Ovary (tissue), 3 donors: ENCODE data around the gene AFG1L.

Experiments
- EP300 ChIP-seq: sonication (generic); formaldehyde crosslinking; IDR thresholded peaks from one replicate; pipeline ENCODE4 v1.6.1; 2017; ENCODE audit warnings: antibody characterized with exemption
- POLR2A ChIP-seq: fragments of 450-650 bp; IDR thresholded peaks from one replicate; pipeline ENCODE4 v1.6.1; 2017; ENCODE audit warnings: antibody characterized with exemption, mild to moderate bottlenecking, moderate library complexity
- TF ChIP-seq, protein P1 (sequence below), 3 donors: fragments of 450-650 bp in 2 of 3; fragments of 200-600 bp in 1 of 3; IDR thresholded peaks; one replicate each; pipeline versions ENCODE4 v1.5.1 to v1.8.0; 2016 to 2022; ENCODE audit warnings: antibody characterized with exemption in 3 of 3, mild to moderate bottlenecking in 1 of 3
- donor health status: DM: no; HTN: no; CAD: no.

DNA sequence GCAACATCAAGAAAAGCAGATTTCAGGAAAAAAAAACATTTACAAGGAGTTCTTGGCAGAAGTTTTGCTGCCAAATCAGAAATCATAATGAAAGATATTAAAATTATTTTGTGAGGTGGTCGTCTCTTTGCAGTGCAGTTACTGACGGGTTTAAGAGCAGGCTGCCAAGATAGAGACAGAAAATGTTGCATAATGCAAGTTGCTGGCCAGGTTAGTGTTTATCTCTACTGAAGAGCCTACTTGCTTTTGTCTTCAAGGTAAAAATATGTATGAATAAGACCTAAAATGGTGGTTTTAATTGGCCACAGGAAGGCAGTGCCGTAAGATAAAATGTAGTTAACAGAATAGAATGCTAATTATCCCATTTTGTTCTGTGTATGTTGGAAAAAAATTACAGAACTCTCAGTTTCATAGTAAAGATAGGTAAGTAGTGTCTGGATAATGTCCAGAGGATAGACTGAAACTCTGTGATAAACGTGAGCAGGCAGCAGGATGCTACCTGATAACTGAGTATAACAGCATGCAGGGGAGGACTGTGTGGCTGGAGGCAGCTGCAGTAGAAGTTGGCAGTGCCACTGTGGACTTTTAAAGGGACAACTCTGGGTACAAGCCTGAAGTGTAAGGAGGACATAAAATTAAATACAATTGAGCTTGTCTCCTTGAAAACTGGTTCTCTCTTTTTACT is 279.7 kb downstream of the AFG1L start:
- TF ChIP-seq, protein P1, sequence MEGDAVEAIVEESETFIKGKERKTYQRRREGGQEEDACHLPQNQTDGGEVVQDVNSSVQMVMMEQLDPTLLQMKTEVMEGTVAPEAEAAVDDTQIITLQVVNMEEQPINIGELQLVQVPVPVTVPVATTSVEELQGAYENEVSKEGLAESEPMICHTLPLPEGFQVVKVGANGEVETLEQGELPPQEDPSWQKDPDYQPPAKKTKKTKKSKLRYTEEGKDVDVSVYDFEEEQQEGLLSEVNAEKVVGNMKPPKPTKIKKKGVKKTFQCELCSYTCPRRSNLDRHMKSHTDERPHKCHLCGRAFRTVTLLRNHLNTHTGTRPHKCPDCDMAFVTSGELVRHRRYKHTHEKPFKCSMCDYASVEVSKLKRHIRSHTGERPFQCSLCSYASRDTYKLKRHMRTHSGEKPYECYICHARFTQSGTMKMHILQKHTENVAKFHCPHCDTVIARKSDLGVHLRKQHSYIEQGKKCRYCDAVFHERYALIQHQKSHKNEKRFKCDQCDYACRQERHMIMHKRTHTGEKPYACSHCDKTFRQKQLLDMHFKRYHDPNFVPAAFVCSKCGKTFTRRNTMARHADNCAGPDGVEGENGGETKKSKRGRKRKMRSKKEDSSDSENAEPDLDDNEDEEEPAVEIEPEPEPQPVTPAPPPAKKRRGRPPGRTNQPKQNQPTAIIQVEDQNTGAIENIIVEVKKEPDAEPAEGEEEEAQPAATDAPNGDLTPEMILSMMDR (IDR thresholded peaks at IDR 0.05), result no peak
- TF ChIP-seq POLR2A (no peak), EP300 (no peak)
